Endothelial cell of umbilical vein (primary cell): ENCODE measurements around the gene HDHD3. TPM values are rescaled to one million over a fixed set of nuclear protein-coding genes. Genes with fewer than 3 reads are reported as not detected.

Experiments
- BruUV-seq: library from RNA; stranded (reverse); fragments of 400-500 nt; replicated peaks from 2 replicates; lab custom pipeline; 2021; lab: Mats Ljungman, UMichigan
- CTCF ChIA-PET: fragments of 300-600, 350-600 bp; sonication (Branson Sonifier 250); formaldehyde crosslinking; loops from one replicate; lab custom pipeline; 2021; ENCODE audit warnings: antibody characterized with exemption, inconsistent platforms; lab: Charles Lee
- POLR2A ChIA-PET: fragments of 300-600, 350-600 bp; sonication (Branson Sonifier 250); formaldehyde crosslinking; loops from one replicate; lab custom pipeline; 2021; ENCODE audit warnings: antibody characterized with exemption, inconsistent platforms; lab: Charles Lee
- DNase-seq: peaks from one replicate; pipeline ENCODE4 v3.0.0-alpha.2; 2011; ENCODE audit warnings: low read depth, low spot score
- FAIRE-seq: peaks from 2 replicates; lab custom pipeline; 2011; peaks lifted over from hg19 to GRCh38; lab: Jason Lieb, UNC
- H2AFZ ChIP-seq: 2 replicates; pipeline ENCODE4 v1.6.0; 2012; ENCODE audit warnings: low read depth, low read length, control low read depth, inconsistent platforms
- H3K27ac ChIP-seq: 2 replicates; pipeline ENCODE4 v1.5.1; 2011; ENCODE audit warnings: low read depth, mild to moderate bottlenecking, control low read depth, low read length, moderate library complexity; ENCODE audit not compliant: insufficient read depth
- H3K27me3 ChIP-seq, 2 experiments: 2 replicates each; pipeline versions ENCODE4 v1.6.0 to v1.6.1; 2011; ENCODE audit warnings: low read length in 2 of 2, mixed read lengths in 1 of 2; ENCODE audit not compliant: control insufficient read depth in 2 of 2, insufficient read depth in 2 of 2
- H3K36me3 ChIP-seq, 2 experiments: 2 replicates in 1 of 2; 3 replicates in 1 of 2; pipeline ENCODE4 v1.5.1; 2011; ENCODE audit warnings: low read length in 2 of 2, mild to moderate bottlenecking in 1 of 2, moderate library complexity in 1 of 2; ENCODE audit not compliant: control insufficient read depth in 2 of 2, insufficient read depth in 2 of 2; ENCODE audit errors: extremely low read depth in 1 of 2
- H3K4me1 ChIP-seq: 3 replicates; pipeline ENCODE4 v1.5.1; 2011; ENCODE audit warnings: mild to moderate bottlenecking, low read length; ENCODE audit not compliant: control insufficient read depth, insufficient read depth; ENCODE audit errors: extremely low read depth
- H3K4me2 ChIP-seq: 2 replicates; pipeline ENCODE4 v1.6.1; 2011; ENCODE audit warnings: low read length, control low read depth, mixed read lengths; ENCODE audit not compliant: insufficient read depth
- H3K4me3 ChIP-seq, 3 experiments: fragments of 200-600 bp in 1 of 3; sonication (generic), shearing (Covaris generic) in 1 of 3; replicated peaks in 1 of 3; 2 replicates each; pipeline ENCODE4 v1.5.1; 2011 to 2016; ENCODE audit warnings: control low read depth in 3 of 3, low read length in 3 of 3, mild to moderate bottlenecking in 2 of 3, inconsistent platforms in 1 of 3, low read depth in 1 of 3, moderate library complexity in 1 of 3; ENCODE audit not compliant: insufficient read depth in 1 of 3
- H3K79me2 ChIP-seq: 2 replicates; pipeline ENCODE4 v1.6.0; 2012; ENCODE audit warnings: low read length, inconsistent platforms; ENCODE audit not compliant: control insufficient read depth, insufficient read depth
- H3K9ac ChIP-seq: replicated peaks from 2 replicates; pipeline ENCODE3; 2011; ENCODE audit warnings: low read length, control low read depth; ENCODE audit not compliant: insufficient read depth; ENCODE audit errors: extremely low read depth
- H3K9me1 ChIP-seq: replicated peaks from 3 replicates; pipeline ENCODE4 v1.6.0; 2011; ENCODE audit warnings: mild to moderate bottlenecking, low read length; ENCODE audit not compliant: control insufficient read depth, insufficient read depth; ENCODE audit errors: extremely low read depth
- H3K9me3 ChIP-seq: replicated peaks from 2 replicates; pipeline ENCODE4 v1.5.1; 2012; ENCODE audit warnings: low read length, inconsistent platforms; ENCODE audit not compliant: control insufficient read depth, insufficient read depth
- H4K20me1 ChIP-seq: replicated peaks from 2 replicates; pipeline ENCODE3; 2011; ENCODE audit warnings: mild to moderate bottlenecking, low read length; ENCODE audit not compliant: control insufficient read depth, insufficient read depth; ENCODE audit errors: extremely low read depth
- CTCF ChIP-seq, 2 donors: IDR thresholded peaks; 1 replicate in 1 of 2; 2 replicates in 1 of 2; pipeline ENCODE4 v1.5.1; 2011; ENCODE audit warnings: low read length in 2 of 2, mild to moderate bottlenecking in 2 of 2, moderate library complexity in 2 of 2, control low read depth in 1 of 2, inconsistent platforms in 1 of 2, low read depth in 1 of 2; ENCODE audit not compliant: insufficient read depth in 1 of 2; ENCODE audit errors: extremely low read depth in 1 of 2
- EZH2 ChIP-seq: IDR thresholded peaks from 2 replicates; pipeline ENCODE4 v1.6.1; 2012; ENCODE audit warnings: borderline replicate concordance, low read depth, mild to moderate bottlenecking, moderate library complexity, low read length, inconsistent platforms; ENCODE audit not compliant: severe bottlenecking
- FOS ChIP-seq: IDR thresholded peaks from 2 replicates; pipeline ENCODE4 v1.6.1; 2011; ENCODE audit warnings: mild to moderate bottlenecking, low read length, moderate library complexity, borderline replicate concordance; ENCODE audit not compliant: insufficient read depth
- GATA2 ChIP-seq: IDR thresholded peaks from 2 replicates; pipeline ENCODE4 v1.7.0; 2011; ENCODE audit warnings: low read depth, mild to moderate bottlenecking, moderate library complexity, mixed read lengths, low read length; ENCODE audit not compliant: insufficient read length, insufficient read depth
- JUN ChIP-seq: IDR thresholded peaks from 2 replicates; pipeline ENCODE4 v1.6.1; 2011; ENCODE audit warnings: borderline replicate concordance, low read depth; ENCODE audit not compliant: insufficient read length, insufficient read depth
- MYC ChIP-seq: IDR thresholded peaks from one replicate; pipeline ENCODE4 v1.6.1; 2011; ENCODE audit warnings: mild to moderate bottlenecking, low read depth, low read length
- POLR2A ChIP-seq: IDR thresholded peaks from 2 replicates; pipeline ENCODE4 v1.6.1; 2012; ENCODE audit warnings: low read depth, mild to moderate bottlenecking, control low read depth, low read length
- POLR2AphosphoS5 ChIP-seq: IDR thresholded peaks from 2 replicates; pipeline ENCODE4 v1.6.1; 2012; ENCODE audit warnings: low read depth, mild to moderate bottlenecking, control low read depth, low read length, moderate library complexity; ENCODE audit not compliant: insufficient read depth
- dilution Hi-C: fragments of 300-500 bp; cut with MboI; formaldehyde crosslinking; loops from one replicate; pipeline ENCODE4 v1.15.0; 2019; ENCODE audit warnings: low sequenced_read_pairs; ENCODE audit not compliant: extremely low pct_ligation_motif_present
- intact Hi-C: fragments of 100-400 bp; cut with micrococcal nuclease; formaldehyde crosslinking; loops from one replicate; pipeline ENCODE4 v1.10.0; 2022
- polyA plus RNA-seq, 4 experiments: library from polyadenylated mRNA; depleted of rRNA in 3 of 4; stranded (reverse) in 3 of 4; unstranded in 1 of 4; fragments of >200 nt; gene quantifications; 2 replicates each; pipeline versions ENCODE4 v1.2.1 to v1.2.3, GENCODE V29; 2011 to 2012; ENCODE audit warnings: missing spikeins in 1 of 4
- total RNA-seq: library from RNA; stranded (reverse); gene quantifications from 2 replicates; pipeline ENCODE4 v1.2.3, GENCODE V29; 2021
- TF ChIP-seq, protein P1 (sequence below): IDR thresholded peaks from 2 replicates; pipeline ENCODE4 v1.6.1; 2011; ENCODE audit not compliant: insufficient read depth, insufficient read length

The HDHD3 gene
- total and polyA plus RNA-seq, 2 donors (not counting 3 experiments of a cell fraction or from before 2014, with no cell fraction given): 7.6 to 14.1 TPM

DNA sequence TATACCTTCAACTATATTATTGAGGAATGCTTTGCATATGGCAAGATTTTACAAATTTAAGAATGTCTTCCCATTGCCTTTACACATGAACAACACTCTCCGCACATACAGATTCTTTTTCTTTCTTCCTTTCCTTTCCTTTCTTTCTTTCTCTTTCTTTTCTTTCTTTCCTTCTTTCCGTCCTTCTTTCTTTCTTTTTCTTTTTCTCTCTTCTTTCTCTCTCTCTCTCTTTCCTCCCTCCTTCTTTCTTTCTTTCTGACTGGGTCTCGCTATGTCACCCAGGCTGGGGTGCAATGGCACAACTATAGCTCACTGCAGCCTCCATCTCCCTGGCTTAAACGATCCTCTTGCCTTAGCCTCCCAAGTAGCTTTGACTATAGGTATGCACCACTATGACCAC, 50.6 kb downstream of the HDHD3 start:
- Histone ChIP-seq H3K36me3 (no peaks in the 10 kb centered on the region), H3K4me1 (no peaks in the 10 kb centered on the region), H4K20me1 (no peaks in the 10 kb centered on the region), H3K9ac (no peak overlapping the region), H3K79me2 (no peaks in the 10 kb centered on the region), H3K9me3 (no peaks in the 10 kb centered on the region), H2AFZ (no peak overlapping the region), H3K4me2 (no peak overlapping the region), H3K9me1 (no peaks in the 10 kb centered on the region), H3K27me3 (peaks cover 3 to 5% of the 10 kb centered on the region in 2 experiments), H3K27ac (no peak overlapping the region), H3K4me3 (no peak overlapping the region)
- no TSS peak for BruUV-seq
- DNase-seq (no peak), FAIRE-seq (no peak)
- TF ChIP-seq CTCF (IDR thresholded peaks at IDR 0.05; ENCODE audit: extremely low read depth in 1 of 2, insufficient read depth in 1 of 2, low read depth in 1 of 2, low read length in 2 of 2) (no peak), FOS (no peak), POLR2AphosphoS5 (no peak), EZH2 (no peak), MYC (no peak), POLR2A (no peak), GATA2 (no peak), JUN (no peak)
- TF ChIP-seq, protein P1, sequence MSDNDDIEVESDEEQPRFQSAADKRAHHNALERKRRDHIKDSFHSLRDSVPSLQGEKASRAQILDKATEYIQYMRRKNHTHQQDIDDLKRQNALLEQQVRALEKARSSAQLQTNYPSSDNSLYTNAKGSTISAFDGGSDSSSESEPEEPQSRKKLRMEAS: no peak
- ChIA-PET CTCF (no interaction called here), POLR2A (no interaction called here)
- dilution Hi-C loops: no loop called here
- intact Hi-C loops: no loop called here

Other genes starting within 250 kb of the HDHD3 start
- gene SLC31A2, start 226.0 kb downstream of the HDHD3 start, total RNA-seq: 3.7 and 4.0 TPM in 2 replicates
- gene SLC31A2, start 226.0 kb downstream of the HDHD3 start, polyA plus RNA-seq: 9.8 and 11.4 TPM in 2 replicates
- gene FKBP15, start 155.7 kb downstream of the HDHD3 start, total RNA-seq: 24.6 and 26.8 TPM in 2 replicates
- gene FKBP15, start 155.7 kb downstream of the HDHD3 start, polyA plus RNA-seq: 16.8 and 24.7 TPM in 2 replicates
- gene SLC31A1, start 155.4 kb downstream of the HDHD3 start, total RNA-seq: 20.8 and 22.7 TPM in 2 replicates
- gene SLC31A1, start 155.4 kb downstream of the HDHD3 start, polyA plus RNA-seq: 11.3 and 13.5 TPM in 2 replicates
- 36.9 and 37.5 TPM in 2 replicates for gene CDC26, start 101.4 kb downstream of the HDHD3 start, total RNA-seq
- 17.6 and 25.7 TPM in 2 replicates for gene CDC26, start 101.4 kb downstream of the HDHD3 start, polyA plus RNA-seq
- gene PRPF4, start 101.3 kb downstream of the HDHD3 start, total RNA-seq: 24.2 and 25.8 TPM in 2 replicates
- gene PRPF4, start 101.3 kb downstream of the HDHD3 start, polyA plus RNA-seq: 10.0 and 12.9 TPM in 2 replicates
- gene RNF183, start 73.6 kb downstream of the HDHD3 start, total RNA-seq: not detected in 2 replicates
- not detected in 2 replicates for gene RNF183, start 73.6 kb downstream of the HDHD3 start, polyA plus RNA-seq
- 0.62 and 1.00 TPM in 2 replicates for gene WDR31, start 36.7 kb downstream of the HDHD3 start, total RNA-seq
- 0.22 and 0.25 TPM in 2 replicates for gene WDR31, start 36.7 kb downstream of the HDHD3 start, polyA plus RNA-seq
- not detected in 2 replicates for gene BSPRY, start 27.4 kb downstream of the HDHD3 start, total RNA-seq
- not detected in 2 replicates for gene BSPRY, start 27.4 kb downstream of the HDHD3 start, polyA plus RNA-seq
- 29.5 TPM in 2 replicates for gene ALAD, start 24.3 kb upstream of the HDHD3 start, total RNA-seq
- gene ALAD, start 24.3 kb upstream of the HDHD3 start, polyA plus RNA-seq: 11.8 and 12.8 TPM in 2 replicates
- 53.8 and 54.3 TPM in 2 replicates for gene POLE3, start 33.7 kb upstream of the HDHD3 start, total RNA-seq
- gene POLE3, start 33.7 kb upstream of the HDHD3 start, polyA plus RNA-seq: 61.5 and 68.6 TPM in 2 replicates
- gene C9orf43, start 33.8 kb upstream of the HDHD3 start, total RNA-seq: 0.66 and 0.88 TPM in 2 replicates
- gene C9orf43, start 33.8 kb upstream of the HDHD3 start, polyA plus RNA-seq: 0.08 and 0.25 TPM in 2 replicates
- 407 and 416 TPM in 2 replicates for gene RGS3, start 86.7 kb upstream of the HDHD3 start, total RNA-seq
- 356 and 385 TPM in 2 replicates for gene RGS3, start 86.7 kb upstream of the HDHD3 start, polyA plus RNA-seq